Measurements from ENCODE around the gene RBKS.
"Not testable (repeated sequence)": the region's sequence is repeated elsewhere in the genome, so short reads cannot be mapped to it uniquely, and the experiment has no call there.

RBKS gene

DNA sequence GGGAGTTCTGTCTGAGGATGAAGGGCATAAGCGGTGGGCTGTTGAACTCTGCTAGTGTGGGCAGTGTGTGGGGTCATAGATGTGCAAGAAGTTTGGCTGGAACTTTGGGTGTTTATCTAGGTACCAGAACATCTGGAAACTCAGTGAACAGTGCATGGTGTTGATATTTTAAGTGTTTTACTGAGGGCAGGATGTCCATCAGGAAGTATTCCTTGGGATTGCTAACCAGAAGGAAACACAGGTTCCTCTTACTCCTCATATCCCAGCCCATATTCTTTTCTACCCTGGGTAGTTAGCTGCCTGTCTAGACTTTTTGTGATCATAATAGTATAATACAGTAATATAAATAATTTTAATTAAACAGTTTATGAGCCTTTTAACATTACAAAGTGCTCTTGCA is 15.9 kb upstream of the RBKS start:
- DNase-seq (ENCODE audit: low spot score): no peak

GRCh38 chr2:27904405-27904665 is 14.1 kb upstream of the RBKS start:
- no peak for DNase-seq (ENCODE audit: low spot score)

- no peak for DNase-seq (ENCODE audit: low spot score)
Measured at GRCh38 chr2:27903649-27904404, 13.6 kb upstream of the RBKS start.

DNA sequence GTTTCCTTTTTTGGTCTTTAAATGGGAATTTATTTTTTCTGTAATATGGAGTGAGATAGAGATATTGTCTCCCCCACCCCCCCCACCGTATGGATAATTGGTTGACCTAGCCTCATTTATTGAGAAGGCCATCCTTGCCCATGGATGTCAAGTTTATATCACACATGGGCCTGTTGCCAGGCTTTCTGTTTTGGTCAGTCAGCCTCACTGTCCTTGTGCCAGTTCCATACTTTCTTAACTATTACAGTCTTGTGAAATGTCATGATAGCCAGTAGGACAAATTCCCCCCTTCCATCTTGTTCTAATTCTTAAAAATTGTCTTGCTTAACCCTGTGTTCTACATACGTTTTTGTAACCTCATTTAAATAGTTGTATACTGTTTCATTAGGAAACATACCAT is 12.8 kb upstream of the RBKS start:
- DNase-seq (ENCODE audit: low spot score): no peak

DNA sequence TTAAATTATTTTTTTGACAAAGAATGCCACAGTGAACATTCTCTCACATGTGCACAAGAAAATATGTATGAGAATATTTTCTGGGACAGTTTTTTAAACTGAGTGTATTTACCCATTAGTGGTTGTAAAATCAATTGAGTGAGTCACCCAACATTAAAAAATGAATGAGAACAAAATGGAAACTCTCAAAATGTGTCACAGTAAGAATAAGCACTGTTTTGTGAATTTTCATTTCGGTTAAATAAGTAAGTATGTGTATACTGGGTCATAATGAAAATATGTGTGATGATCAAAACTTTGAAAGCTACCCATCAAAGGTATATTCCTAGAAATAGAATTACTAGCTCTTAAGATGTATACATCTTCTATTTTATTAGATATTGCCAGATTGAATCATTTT is 11.9 kb upstream of the RBKS start:
- no peak for DNase-seq (ENCODE audit: low spot score)

- DNase-seq (ENCODE audit: low spot score): peak; percentile 21
Measured at GRCh38 chr2:27901234-27901633, 11.0 kb upstream of the RBKS start.

DNA sequence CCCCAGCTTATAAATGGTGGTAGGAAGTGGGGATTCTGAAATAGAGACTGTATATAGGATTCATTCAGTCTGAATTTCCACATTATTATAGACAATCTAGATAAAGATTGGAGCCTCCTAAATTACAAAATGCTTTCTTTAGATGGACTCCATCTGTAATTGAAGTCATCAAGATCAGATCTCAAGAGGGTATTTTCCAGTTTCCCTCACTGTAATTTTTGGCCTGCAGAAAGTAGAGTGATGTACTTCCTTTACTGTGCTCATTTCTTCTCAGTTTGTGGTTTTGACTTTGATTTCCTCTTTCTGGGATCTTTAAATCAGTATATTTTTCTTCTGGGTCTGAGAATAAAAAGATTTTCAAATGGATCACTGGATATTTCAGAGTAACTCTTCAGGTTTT is 7.5 kb upstream of the RBKS start:
- no peak for DNase-seq (ENCODE audit: low spot score)

GRCh38 chr2:27893006-27893405 is 2.8 kb upstream of the RBKS start:
- no peak for DNase-seq (ENCODE audit: low spot score)

DNA sequence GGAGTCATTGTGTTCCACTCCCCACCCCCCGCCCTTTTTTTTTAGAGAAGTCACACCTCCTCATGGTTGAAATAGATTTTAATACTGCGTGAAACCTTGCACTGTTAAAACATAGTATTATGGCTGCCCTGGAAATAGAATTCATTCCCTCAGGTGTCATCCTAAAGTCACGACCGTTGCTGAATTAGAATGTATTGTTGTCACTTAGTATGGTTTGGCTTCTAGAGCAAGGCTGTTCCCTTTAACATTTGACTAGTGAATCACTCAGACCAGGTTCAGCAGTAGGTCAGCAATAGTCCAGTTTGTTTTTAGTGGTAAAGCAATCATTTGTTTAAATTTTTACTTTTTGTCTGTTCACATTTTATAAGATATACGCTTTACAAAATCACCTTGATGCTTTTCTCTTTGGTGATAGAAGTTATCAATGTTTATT is 1.5 kb upstream of the RBKS start:
- DNase-seq (ENCODE audit: low spot score): no peak

DNA sequence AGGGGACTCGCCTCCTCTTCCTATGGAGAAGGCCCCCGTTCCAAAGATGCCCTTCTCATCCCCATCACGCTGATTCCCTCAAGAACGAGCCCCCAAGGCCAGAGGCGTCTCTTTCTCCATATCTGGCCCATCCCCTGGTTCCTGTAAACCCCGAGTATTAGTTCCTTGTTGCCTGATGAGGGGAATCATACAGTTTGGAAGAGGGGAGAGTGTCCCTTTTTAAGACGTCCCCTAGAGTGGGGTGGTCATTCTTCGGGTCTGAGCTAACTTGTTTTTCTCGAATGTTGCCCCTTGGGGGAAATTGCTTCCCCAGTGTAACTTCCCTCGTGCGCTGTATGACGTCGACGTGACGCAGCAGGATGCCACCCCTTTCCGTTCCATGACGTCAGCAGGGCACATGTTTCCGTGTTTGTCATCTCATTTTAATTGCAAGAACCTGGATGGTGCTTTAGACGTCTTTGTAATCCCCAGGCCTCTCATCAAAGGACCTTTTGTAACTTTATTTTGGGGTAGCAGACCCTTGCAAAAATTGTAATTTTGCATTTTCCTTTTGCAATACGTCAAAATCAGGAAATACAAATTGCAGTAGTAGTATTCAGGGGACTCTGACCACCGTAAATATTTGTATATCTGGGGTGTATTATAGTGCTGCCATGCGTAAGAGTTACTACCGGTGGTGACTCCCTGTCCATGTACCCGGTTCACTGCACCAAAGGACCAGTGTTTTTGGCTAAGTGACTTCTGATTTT is 911 bp upstream of the RBKS start:
- DNase-seq (ENCODE audit: low spot score): peak; percentile 78

DNA sequence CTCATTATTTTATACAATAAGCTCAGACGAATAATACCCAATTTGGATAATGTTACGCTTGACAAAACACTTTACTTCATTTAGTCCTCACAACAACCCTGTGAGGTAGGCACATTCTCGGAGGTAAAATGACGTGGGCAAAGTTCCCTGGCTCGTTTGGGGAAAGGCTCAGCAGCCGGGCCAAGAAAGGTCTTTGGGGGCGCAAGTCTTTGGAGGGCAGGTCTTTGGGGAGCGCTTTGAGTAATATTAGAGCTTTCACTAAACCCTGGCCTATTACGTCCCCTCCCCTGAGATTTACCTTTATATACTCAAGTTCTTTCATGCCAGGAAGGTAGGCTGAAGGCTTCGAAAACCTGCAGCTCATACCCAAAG is 427 bp downstream of the RBKS start:
- peak; percentile 10 for DNase-seq (ENCODE audit: low spot score)

- peak; percentile 55 for DNase-seq (ENCODE audit: low spot score)
Measured at GRCh38 chr2:27888790-27889189, 1.4 kb downstream of the RBKS start.

- no peak for DNase-seq (ENCODE audit: low spot score)
Measured at GRCh38 chr2:27887830-27888229, 2.4 kb downstream of the RBKS start.

DNA sequence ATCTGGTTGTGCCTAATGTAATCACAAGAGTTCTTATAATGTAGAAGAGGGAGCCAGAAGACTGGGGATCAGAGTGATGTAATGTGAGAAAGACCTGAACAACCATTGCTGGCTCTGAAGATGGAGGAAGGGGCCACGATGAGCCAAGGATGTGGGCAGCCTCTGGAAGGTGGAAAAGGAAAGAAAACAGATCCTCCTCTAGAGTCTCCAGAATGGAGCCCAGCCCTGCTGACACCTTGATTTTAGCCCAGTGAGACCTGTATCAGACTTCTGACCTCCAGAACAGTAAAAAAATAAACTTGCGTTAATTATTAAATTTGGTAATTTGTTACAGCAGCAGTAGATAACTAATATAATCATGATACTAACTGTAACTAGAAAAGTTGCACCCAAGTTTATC is 3.1 kb downstream of the RBKS start:
- no peak for DNase-seq (ENCODE audit: low spot score)

GRCh38 chr2:27886322-27886721 is 3.9 kb downstream of the RBKS start:
- no peak for DNase-seq (ENCODE audit: low spot score)

- DNase-seq (ENCODE audit: low spot score): peak; percentile 18
Measured at GRCh38 chr2:27885661-27886060, 4.5 kb downstream of the RBKS start.

DNA sequence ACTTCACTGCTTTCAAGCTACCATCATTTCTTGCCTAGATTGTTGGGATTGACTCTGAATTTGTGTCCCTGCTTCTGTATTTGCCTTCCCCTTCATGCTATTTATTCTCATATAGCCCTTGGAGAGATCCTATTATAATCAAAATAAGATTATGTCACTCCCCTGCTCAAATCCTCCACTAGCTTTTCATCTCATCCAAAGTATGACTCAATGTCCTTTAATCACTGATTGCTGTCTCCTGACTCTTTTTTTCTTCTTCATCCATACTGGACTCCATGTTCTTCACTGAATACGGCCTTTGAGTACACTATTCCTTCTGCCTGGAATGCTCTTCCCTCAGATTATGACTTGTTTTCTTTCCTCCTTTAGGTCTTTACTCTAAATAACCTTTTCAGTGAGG is 5.0 kb downstream of the RBKS start:
- peak; percentile 24 for DNase-seq (ENCODE audit: low spot score)

DNA sequence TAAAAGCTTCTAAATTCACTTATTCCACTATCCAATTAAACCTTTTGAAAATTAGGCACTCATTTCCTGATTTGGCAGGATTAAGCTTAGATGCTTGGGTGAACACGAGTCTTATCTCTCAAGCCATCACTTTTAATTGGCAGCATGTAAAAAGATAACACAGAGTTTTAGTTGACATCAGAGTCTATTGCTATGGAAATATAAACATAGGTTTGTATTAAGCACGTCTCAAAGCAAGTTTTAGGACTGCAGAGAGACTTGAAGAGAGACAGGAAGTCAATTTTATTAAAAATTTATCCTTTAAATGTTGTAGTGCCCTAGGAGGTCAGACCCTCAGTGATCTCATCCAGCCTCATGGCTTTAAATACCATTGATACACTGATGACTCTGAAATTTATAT is 5.6 kb downstream of the RBKS start:
- no peak for DNase-seq (ENCODE audit: low spot score)

- DNase-seq (ENCODE audit: low spot score): not testable (repeated sequence)
Measured at GRCh38 chr2:27882584-27882922, 7.6 kb downstream of the RBKS start.

DNA sequence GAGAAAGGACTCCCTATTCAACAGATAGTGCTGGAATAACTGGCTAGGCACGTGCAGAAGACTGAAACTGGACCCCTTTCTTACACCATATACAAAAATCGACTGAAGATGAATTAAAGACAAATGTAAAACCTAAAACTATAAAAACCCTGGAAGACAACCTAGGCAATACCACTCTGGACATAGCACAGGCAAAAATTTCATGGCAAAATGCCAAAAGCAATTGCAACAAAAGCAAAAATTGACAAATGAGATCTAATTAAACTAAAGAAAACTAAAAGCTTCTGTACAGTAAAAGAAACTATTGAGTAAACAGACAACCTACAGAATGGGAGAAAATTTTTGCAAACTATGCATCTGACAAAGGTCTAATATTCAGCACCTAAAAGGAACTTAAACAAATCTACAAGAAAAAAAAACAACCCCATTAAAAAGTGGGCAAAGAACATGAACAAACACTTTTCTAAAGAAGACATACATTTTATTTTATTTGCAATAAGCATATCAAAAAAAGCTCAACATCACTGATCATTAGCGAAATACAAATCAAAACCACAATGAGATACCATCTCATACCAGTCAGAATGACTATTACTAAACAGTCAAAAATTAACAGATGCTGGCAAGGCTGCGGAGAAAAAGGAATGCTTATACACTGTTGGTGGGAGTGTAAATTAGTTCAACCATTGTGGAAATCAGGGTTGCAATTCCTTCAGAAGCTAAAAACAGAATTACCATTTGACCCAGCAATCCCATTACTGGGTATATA is 8.2 kb downstream of the RBKS start:
- DNase-seq (ENCODE audit: low spot score): not testable (repeated sequence)

GRCh38 chr2:27878825-27879224 is 11.4 kb downstream of the RBKS start:
- no peak for DNase-seq (ENCODE audit: low spot score)

GRCh38 chr2:27875089-27875881 is 14.9 kb downstream of the RBKS start:
- no peak for DNase-seq (ENCODE audit: low spot score)

- DNase-seq (ENCODE audit: low spot score): no peak
Measured at GRCh38 chr2:27873091-27873490, 17.1 kb downstream of the RBKS start.

All from GM03348 (cell line).